HG03095 (cell line): Measurements from ENCODE around the gene PLD2.
"Not testable (repeated sequence)": the region's sequence is repeated elsewhere in the genome, so short reads cannot be mapped to it uniquely, and the experiment has no call there.

ENCODE experiments used
- ATAC-seq: cut with Tn5 transposase; IDR thresholded peaks from one replicate; pipeline ENCODE4 v1.9.1; 2021; ENCODE audit warnings: moderate library complexity; ENCODE audit not compliant: unreplicated experiment

Gene PLD2

GRCh38 chr17:4853208-4853671 lies 46.3 kb downstream of the PLD2 start:
- no peak for ATAC-seq

GRCh38 chr17:4854111-4854681 lies 47.2 kb downstream of the PLD2 start:
- no peak for ATAC-seq

GRCh38 chr17:4856271-4856936 lies 49.5 kb downstream of the PLD2 start:
- ATAC-seq = no peak

GRCh38 chr17:4856937-4857314 lies 50.0 kb downstream of the PLD2 start:
- no peak for ATAC-seq

- ATAC-seq = not testable (repeated sequence)
These were observed 50.4 kb downstream of the PLD2 start for GRCh38 chr17:4857347-4857746.

- ATAC-seq = no peak
These were observed 51.3 kb downstream of the PLD2 start for GRCh38 chr17:4858068-4858881.

- ATAC-seq = no peak
These were observed 51.9 kb downstream of the PLD2 start for GRCh38 chr17:4858882-4859260.

GRCh38 chr17:4859816-4860625 lies 53.1 kb downstream of the PLD2 start:
- ATAC-seq = no peak

GRCh38 chr17:4860651-4861050 lies 53.7 kb downstream of the PLD2 start:
- no peak for ATAC-seq

GRCh38 chr17:4861052-4861451 lies 54.1 kb downstream of the PLD2 start:
- ATAC-seq = no peak

GRCh38 chr17:4862720-4863119 lies 55.8 kb downstream of the PLD2 start:
- no peak for ATAC-seq

GRCh38 chr17:4863321-4863720 lies 56.4 kb downstream of the PLD2 start:
- no peak for ATAC-seq

- not testable (repeated sequence) for ATAC-seq
These were observed 60.6 kb downstream of the PLD2 start for GRCh38 chr17:4867535-4867934.

- ATAC-seq = not testable (repeated sequence)
These were observed 62.4 kb downstream of the PLD2 start for GRCh38 chr17:4869058-4869998.

- ATAC-seq = no peak
These were observed 63.9 kb downstream of the PLD2 start for GRCh38 chr17:4870855-4871254.

GRCh38 chr17:4872786-4873185 lies 65.8 kb downstream of the PLD2 start:
- ATAC-seq = no peak
